Measurements from ENCODE around the gene BIRC7. TPM values are rescaled to one million over a fixed set of nuclear protein-coding genes. Genes with fewer than 3 reads are reported as not detected.

The BIRC7 gene
- total RNA-seq, 1 donor from 2014 or later = not detected

GRCh38 chr20:63278661-63279060 lies 43.0 kb downstream of the BIRC7 start:
- FAIRE-seq = no peak
- DNase-seq (ENCODE audit: low spot score in 2 of 2) = no peak

- DNase-seq (ENCODE audit: low spot score in 2 of 2) (no peak), FAIRE-seq (no peak)
Observed at GRCh38 chr20:63279931-63280330, 44.2 kb downstream of the BIRC7 start.

GRCh38 chr20:63280371-63280770 lies 44.7 kb downstream of the BIRC7 start:
- FAIRE-seq = no peak
- no peak for DNase-seq (ENCODE audit: low spot score in 2 of 2)

- no peak for DNase-seq (ENCODE audit: low spot score in 2 of 2)
- FAIRE-seq = no peak
Observed at GRCh38 chr20:63280929-63281545, 45.3 kb downstream of the BIRC7 start.

- no peak for DNase-seq (ENCODE audit: low spot score in 2 of 2)
- no peak for FAIRE-seq
Observed at GRCh38 chr20:63281742-63282665, 46.3 kb downstream of the BIRC7 start.

- FAIRE-seq (no peak), DNase-seq (ENCODE audit: low spot score in 2 of 2) (no peak)
Observed at GRCh38 chr20:63282946-63283345, 47.2 kb downstream of the BIRC7 start.

GRCh38 chr20:63283397-63284082 lies 47.8 kb downstream of the BIRC7 start:
- no peak for FAIRE-seq
- no peak for DNase-seq (ENCODE audit: low spot score in 2 of 2)

GRCh38 chr20:63284083-63284440 lies 48.4 kb downstream of the BIRC7 start:
- no peak for FAIRE-seq

GRCh38 chr20:63284544-63284949 lies 48.8 kb downstream of the BIRC7 start:
- no peak for DNase-seq (ENCODE audit: low spot score in 2 of 2)
- FAIRE-seq = no peak

More at GRCh38 chr20:63284083-63284440, 48.4 kb downstream of the BIRC7 start:
- no peak for DNase-seq (ENCODE audit: low spot score in 2 of 2)

GRCh38 chr20:63284981-63285524 lies 49.3 kb downstream of the BIRC7 start:
- FAIRE-seq (no peak), DNase-seq (ENCODE audit: low spot score in 2 of 2) (no peak)

- no peak for DNase-seq (ENCODE audit: low spot score in 2 of 2)
- no peak for FAIRE-seq
Observed at GRCh38 chr20:63285636-63286615, 50.2 kb downstream of the BIRC7 start.

GRCh38 chr20:63286781-63287696 lies 51.3 kb downstream of the BIRC7 start:
- no peak for DNase-seq (ENCODE audit: low spot score in 2 of 2)
- no peak for FAIRE-seq

- DNase-seq (ENCODE audit: low spot score in 2 of 2) = no peak
- FAIRE-seq = no peak
Observed at GRCh38 chr20:63287697-63288580, 52.2 kb downstream of the BIRC7 start.

- DNase-seq (ENCODE audit: low spot score in 2 of 2) = no peak
- FAIRE-seq = no peak
Observed at GRCh38 chr20:63288581-63289251, 53.0 kb downstream of the BIRC7 start.

GRCh38 chr20:63289311-63290135 lies 53.8 kb downstream of the BIRC7 start:
- no peak for FAIRE-seq
- DNase-seq (ENCODE audit: low spot score in 2 of 2) = no peak

All from frontal cortex (tissue), 4 donors.